Mucosa of descending colon (tissue), 3 donors: Measurements from ENCODE around the gene COL8A2. TPM values are rescaled to one million over a fixed set of nuclear protein-coding genes. Genes with fewer than 3 reads are reported as not detected.

Source experiments
- ATAC-seq: fragments of 200-7000 bp; cut with Tn5 transposase; one replicate; pipeline ENCODE4 v1.9.1; 2020; ENCODE audit warnings: mild to moderate bottlenecking, moderate library complexity
- DNase-seq, 3 donors: peaks; one replicate each; pipeline ENCODE4 v3.0.0-alpha.2; 2020
- H3K36me3 ChIP-seq: fragments of 200-600 bp; one replicate; pipeline ENCODE4 v1.8.0; 2021; ENCODE audit warnings: low read depth, mild to moderate bottlenecking
- H3K4me1 ChIP-seq: fragments of 200-600 bp; one replicate; pipeline ENCODE4 v1.8.0; 2021; ENCODE audit warnings: low read depth, mild to moderate bottlenecking
- H3K4me3 ChIP-seq: fragments of 200-600 bp; one replicate; pipeline ENCODE4 v1.8.0; 2021; ENCODE audit warnings: mild to moderate bottlenecking
- H3K9me3 ChIP-seq: fragments of 200-600 bp; one replicate; pipeline ENCODE4 v1.8.0; 2021; ENCODE audit warnings: mild to moderate bottlenecking
- intact Hi-C, 2 donors: fragments of 100-400 bp; cut with DNase I in 1 of 2; cut with micrococcal nuclease in 1 of 2; formaldehyde crosslinking; loops; one replicate each; pipeline versions ENCODE4 v1.11.0 to v1.11.1; 2022; cut with DNase I, micrococcal nuclease
- total RNA-seq, 3 donors: library from RNA; stranded (reverse); fragmentation: NEBNext Ultra II Directional in 2 of 3; extraction: Animal tissue kit (Norgen Biotek cat#: 25700) in 2 of 3; gene quantifications; one replicate each; pipeline versions ENCODE4 v1.2.1 to v1.2.4, GENCODE V29; 2021 to 2023
- TF ChIP-seq, protein P1 (sequence below): fragments of 200-600 bp; IDR thresholded peaks from one replicate; pipeline ENCODE4 v1.8.0; 2022; ENCODE audit warnings: antibody characterized with exemption, mild to moderate bottlenecking
- donor health status: DM: no; HTN: no; CAD: no; lungs with moderate emphysema.
- donor health status: DM: no; HTN: no; CAD: no.
- donor health status: DM: no; HTN: yes; CAD: no.

COL8A2 gene
- total RNA-seq, 3 donors from 2014 or later: 0.58 to 4.5 (median 1.5) TPM

DNA sequence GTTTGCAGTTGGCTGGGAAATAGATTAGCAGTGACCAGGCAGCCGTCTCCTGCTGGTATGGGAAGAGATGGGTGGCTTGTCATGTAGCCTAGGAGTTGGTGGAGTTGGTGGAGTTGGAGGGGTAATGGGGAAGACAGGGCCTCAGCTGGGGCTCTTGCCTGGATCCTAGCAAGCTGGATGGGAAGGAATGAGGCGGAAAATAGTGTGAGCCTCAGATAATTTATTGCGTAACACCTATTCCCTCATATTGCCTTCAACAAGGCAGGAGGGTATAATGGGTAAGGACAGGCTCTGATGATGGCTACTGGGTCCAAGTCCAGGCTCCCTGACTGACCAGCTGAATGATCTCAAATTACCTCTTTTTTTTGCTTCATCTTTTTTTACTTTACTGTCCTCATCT is 43.5 kb upstream of the COL8A2 start:
- no peak for ATAC-seq
- H3K4me3 ChIP-seq: no peak overlapping the region

DNA sequence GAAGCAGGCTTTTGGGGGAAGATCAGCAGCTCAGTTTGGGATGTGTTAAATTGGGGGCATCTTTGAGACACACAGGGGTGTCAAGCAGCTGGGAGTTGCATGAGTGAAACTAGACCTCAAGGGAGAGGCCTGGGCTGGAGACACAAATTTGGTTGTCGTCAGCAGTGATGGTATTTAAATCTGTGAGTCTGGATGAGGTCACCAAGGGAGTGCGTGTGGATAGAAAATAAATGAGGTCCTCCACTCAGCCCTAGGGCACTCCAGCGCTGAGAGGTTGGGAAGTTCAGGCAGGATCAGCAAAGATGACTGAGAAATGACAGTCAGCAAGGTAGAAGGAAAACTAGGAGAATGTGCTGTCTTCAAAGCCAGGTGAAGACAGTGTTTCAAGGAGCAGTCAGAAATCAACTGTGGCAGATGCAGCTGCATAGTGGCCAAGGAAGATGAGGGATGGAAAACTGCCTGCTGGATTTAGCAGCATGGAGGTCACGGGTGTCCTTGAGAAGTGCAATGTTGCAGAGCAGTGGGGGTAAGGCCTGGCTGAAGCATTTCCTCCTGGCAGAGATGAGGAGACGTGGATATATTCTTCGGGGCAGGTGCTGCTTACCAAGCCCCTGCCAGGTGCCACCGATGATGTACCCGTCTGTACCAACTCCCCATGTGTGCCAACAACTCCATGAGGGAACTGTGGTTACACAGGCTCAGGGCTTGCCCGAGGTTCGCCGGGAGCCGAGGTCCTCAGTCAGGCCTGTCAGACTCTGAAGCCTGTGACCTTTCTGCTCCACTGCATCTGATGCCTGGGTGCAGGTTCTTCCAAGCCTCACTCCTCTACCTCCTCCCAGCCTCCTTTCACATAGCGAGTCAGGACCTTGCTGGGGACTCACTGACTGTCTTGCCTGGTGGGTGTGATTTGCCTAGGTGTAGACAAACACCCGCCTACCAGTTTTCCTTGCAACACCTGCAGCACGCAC is 42.2 kb upstream of the COL8A2 start:
- intact Hi-C loops: no loop called here
- H3K4me3 ChIP-seq: no peak overlapping the region
- peak in 1 of 3 donors; percentile 15 for DNase-seq
- peaks cover 3% of the 10 kb centered on the region for H3K4me1 ChIP-seq
- H3K9me3 ChIP-seq: no peaks in the 10 kb centered on the region
- TF ChIP-seq, protein P1, sequence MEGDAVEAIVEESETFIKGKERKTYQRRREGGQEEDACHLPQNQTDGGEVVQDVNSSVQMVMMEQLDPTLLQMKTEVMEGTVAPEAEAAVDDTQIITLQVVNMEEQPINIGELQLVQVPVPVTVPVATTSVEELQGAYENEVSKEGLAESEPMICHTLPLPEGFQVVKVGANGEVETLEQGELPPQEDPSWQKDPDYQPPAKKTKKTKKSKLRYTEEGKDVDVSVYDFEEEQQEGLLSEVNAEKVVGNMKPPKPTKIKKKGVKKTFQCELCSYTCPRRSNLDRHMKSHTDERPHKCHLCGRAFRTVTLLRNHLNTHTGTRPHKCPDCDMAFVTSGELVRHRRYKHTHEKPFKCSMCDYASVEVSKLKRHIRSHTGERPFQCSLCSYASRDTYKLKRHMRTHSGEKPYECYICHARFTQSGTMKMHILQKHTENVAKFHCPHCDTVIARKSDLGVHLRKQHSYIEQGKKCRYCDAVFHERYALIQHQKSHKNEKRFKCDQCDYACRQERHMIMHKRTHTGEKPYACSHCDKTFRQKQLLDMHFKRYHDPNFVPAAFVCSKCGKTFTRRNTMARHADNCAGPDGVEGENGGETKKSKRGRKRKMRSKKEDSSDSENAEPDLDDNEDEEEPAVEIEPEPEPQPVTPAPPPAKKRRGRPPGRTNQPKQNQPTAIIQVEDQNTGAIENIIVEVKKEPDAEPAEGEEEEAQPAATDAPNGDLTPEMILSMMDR: no peak
- ATAC-seq: peak; percentile 30
- H3K36me3 ChIP-seq: no peaks in the 10 kb centered on the region

More for the DNA sequence above, 43.5 kb upstream of the COL8A2 start:
- TF ChIP-seq, protein P1: no peak
- no peaks in the 10 kb centered on the region for H3K4me1 ChIP-seq
- no peak for DNase-seq
- no peaks in the 10 kb centered on the region for H3K36me3 ChIP-seq
- no peaks in the 10 kb centered on the region for H3K9me3 ChIP-seq
- intact Hi-C loops: no loop called here

DNA sequence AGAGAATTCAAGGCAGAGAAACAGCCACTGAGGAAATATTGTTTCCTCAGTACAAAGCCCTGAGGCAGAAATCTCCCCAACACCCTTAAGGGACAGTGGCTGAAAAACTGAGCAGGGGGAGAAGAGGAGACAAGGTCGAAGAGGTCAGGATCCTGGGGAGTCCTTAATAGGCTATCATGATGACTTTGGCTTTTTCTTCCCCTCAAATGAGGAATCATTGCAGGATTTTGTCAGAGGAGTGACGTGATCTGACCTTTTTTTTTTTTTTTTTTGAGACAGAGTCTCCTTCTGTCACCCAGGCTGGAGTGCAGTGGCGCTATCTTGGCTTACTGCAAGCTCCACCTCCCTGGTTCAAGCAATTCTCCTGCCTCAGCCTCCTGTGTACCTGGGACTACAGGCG is 41.1 kb upstream of the COL8A2 start:
- Histone ChIP-seq H3K36me3 (no peaks in the 10 kb centered on the region), H3K4me1 (peaks cover 5% of the 10 kb centered on the region)
- DNase-seq: no peak

DNA sequence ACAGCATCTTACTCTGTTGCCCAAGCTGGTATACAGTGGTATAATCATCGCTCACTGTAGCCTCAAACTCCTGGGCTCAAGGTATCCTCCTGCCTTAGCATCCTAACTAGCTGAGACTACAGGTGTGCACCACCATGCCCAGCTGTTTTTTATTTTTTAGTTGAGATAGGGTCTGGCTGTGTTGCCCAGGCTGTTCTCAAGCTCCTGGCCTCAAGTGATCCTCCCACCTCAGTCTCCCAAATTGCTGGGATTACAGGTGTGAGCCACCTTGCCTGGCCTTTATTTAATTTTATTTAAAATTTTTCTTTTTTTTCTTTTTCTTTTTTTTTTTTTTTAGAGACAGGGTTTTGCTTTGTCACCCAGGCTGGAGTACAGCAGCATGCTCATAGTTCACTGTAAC is 40.1 kb upstream of the COL8A2 start:
- H3K9me3 ChIP-seq: no peaks in the 10 kb centered on the region
- no peak overlapping the region for H3K4me3 ChIP-seq
- TF ChIP-seq, protein P1: no peak
- H3K4me1 ChIP-seq: peaks cover 11% of the 10 kb centered on the region
- intact Hi-C loops: no loop called here
- no peak for DNase-seq
- H3K36me3 ChIP-seq: no peaks in the 10 kb centered on the region
- ATAC-seq: no peak

More for the DNA sequence above, 41.1 kb upstream of the COL8A2 start:
- H3K9me3 ChIP-seq: no peaks in the 10 kb centered on the region
- no peak for ATAC-seq
- intact Hi-C loops: no loop called here
- TF ChIP-seq, protein P1: no peak
- no peak overlapping the region for H3K4me3 ChIP-seq

DNA sequence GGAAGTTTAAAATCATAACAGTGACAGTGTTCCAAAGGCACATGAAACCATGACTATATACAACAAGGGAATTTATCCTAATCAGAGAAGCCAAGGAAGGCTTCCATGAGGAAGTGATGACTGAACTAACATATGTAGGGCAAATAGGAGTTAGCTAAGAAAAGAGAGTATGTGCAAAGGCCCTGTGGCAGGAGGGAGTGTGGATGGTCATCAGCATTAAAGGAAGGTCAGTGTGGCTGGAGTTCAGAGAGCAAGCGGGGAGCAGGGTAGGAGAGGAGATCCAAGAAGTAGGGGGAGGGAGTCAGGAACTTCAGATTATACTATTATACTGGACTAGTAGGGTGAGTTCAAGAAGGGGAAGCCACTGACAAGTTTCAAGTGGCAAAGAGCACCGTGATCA is 39.3 kb upstream of the COL8A2 start:
- Histone ChIP-seq H3K4me1 (peaks cover 11% of the 10 kb centered on the region), H3K36me3 (no peaks in the 10 kb centered on the region), H3K9me3 (no peaks in the 10 kb centered on the region), H3K4me3 (no peak overlapping the region)
- no peak for DNase-seq
- intact Hi-C loops: no loop called here
- TF ChIP-seq, protein P1: no peak
- no peak for ATAC-seq
